ENCODE results near the gene ADGRG3.
A peak's percentile ranks its signal among the peaks of the same experiment; 100 is the strongest.

The ADGRG3 gene

DNA sequence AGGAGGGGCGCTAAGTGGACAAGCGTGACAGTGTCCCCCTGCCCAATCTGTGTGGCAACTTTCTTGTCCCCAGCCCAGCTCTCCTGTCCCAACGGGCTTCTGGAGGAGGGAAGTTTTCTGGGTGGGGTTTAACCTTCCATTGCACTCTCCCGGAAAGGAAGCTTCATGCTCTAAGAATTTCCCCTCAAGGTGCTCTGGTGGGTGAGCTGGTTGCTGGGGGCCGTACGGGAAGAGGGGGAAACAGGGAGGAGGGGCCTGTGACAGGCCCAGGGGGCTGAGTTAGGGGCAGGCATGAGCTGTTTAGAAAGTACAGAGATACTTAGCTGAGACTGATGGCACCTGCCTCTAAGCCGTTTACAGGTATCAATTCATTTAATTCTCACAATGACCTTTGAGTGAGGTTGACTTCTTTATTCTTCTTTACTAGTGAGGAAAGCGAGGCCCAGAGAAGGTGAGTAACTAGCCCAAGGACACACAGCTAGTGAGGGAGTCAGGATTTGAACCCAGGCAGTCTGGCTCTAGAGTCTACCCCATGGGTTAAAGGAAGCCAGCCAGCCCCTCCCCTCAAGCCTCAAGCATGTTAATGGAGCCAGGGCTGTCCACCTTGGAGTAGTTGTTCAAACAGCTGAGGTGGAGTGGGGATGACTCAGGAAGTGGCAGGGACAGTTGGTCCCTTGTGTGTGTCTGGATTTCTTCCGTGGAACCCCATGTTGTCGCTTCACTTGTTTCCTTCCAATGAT is 20.8 kb upstream of the ADGRG3 start:
- TF ChIP-seq, protein P1, sequence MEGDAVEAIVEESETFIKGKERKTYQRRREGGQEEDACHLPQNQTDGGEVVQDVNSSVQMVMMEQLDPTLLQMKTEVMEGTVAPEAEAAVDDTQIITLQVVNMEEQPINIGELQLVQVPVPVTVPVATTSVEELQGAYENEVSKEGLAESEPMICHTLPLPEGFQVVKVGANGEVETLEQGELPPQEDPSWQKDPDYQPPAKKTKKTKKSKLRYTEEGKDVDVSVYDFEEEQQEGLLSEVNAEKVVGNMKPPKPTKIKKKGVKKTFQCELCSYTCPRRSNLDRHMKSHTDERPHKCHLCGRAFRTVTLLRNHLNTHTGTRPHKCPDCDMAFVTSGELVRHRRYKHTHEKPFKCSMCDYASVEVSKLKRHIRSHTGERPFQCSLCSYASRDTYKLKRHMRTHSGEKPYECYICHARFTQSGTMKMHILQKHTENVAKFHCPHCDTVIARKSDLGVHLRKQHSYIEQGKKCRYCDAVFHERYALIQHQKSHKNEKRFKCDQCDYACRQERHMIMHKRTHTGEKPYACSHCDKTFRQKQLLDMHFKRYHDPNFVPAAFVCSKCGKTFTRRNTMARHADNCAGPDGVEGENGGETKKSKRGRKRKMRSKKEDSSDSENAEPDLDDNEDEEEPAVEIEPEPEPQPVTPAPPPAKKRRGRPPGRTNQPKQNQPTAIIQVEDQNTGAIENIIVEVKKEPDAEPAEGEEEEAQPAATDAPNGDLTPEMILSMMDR (conservative IDR thresholded peaks at IDR 0.05; ENCODE audit: low read depth, low read length) = no peak
- H3K4me3 ChIP-seq (ENCODE audit: low read length) = no peak overlapping the region

DNA sequence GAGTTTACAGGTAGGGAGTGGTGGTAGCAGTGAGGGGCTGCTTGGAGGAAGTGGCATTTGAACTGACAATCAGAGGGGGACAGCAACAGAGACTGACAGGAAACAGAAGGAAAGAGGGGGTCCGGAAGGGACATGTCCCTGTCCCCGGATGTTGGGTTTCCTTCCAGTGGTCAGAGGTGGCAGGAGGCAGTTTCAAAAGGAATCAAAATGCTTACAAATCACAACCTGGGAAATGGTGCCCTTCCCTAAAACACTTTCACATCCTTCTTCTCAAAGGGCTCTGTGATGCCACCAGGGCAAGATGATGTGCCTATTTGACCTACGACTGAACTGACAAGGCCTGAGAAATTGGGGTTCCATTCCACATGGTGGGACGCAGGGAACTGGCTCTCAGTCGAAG is 20.0 kb upstream of the ADGRG3 start:
- no peak overlapping the region for H3K4me3 ChIP-seq (ENCODE audit: low read length)
- TF ChIP-seq, protein P1 (conservative IDR thresholded peaks at IDR 0.05; ENCODE audit: low read depth, low read length) = no peak
- DNase-seq (ENCODE audit: low read depth) = no peak

More for the DNA sequence above, 20.8 kb upstream of the ADGRG3 start:
- no peak for DNase-seq (ENCODE audit: low read depth)

DNA sequence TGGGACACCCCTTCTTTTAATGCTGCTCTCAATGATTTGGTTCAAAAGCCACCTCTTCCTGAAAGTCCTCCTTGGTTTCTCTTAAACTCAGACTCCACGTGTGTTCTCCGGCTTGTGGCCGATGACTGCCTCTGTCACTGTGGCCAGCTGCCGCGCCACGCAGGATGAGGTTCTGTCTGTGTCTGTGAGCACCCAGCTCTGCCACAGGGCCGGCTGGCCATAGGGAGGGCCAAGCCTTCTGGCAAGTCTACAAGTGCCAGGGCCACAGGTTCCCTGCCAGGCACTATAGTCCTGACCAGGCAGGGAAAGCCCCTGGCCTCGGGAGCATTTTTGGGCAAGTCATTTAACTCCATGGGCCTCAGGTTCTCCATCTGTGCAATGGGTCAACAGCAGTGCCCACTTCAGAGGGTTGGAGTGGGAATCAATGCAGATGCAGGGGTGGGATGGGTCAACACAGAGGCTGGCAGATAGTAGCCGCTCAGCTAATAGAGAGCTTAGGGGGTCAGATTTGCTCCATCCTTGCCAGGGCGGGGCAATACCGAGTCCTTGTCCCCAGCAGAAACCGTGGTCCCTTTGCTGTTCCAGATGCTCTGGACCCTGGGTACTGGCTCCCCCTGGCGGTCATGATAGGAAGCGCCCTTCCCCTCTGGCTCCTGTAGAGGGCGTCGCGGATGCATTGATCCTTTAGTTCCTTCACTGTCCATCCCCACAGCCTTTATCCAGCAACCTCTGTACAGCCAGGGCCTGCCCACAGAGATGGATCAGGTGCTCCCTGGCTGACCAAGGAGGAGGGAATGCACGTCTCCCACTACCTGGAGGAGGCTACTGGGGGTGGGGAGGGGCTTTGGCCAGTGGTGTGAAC is 19.3 kb upstream of the ADGRG3 start:
- no peak overlapping the region for H3K4me3 ChIP-seq (ENCODE audit: low read length)

DNA sequence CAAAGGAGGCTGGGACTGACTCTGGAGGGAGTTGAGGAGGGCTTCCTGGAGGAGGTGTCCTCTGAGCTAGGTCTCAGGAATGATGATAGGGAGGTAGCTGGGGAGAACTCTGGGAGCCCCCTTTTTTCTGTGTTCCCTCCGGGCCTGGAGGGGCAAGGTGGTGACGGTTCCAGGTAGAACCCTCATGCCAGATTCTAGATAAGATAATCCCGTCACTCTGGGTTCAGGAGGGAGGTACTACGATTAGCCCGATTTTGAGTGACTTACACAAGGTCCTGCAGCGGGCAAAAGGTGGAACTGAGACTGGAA is 18.7 kb upstream of the ADGRG3 start:
- TF ChIP-seq, protein P1 (conservative IDR thresholded peaks at IDR 0.05; ENCODE audit: low read depth, low read length) = no peak
- no peak overlapping the region for H3K4me3 ChIP-seq (ENCODE audit: low read length)
- no peak for DNase-seq (ENCODE audit: low read depth)

More for the DNA sequence above, 19.3 kb upstream of the ADGRG3 start:
- no peak for DNase-seq (ENCODE audit: low read depth)
- TF ChIP-seq, protein P1 (conservative IDR thresholded peaks at IDR 0.05; ENCODE audit: low read depth, low read length) = peak; percentile 100

DNA sequence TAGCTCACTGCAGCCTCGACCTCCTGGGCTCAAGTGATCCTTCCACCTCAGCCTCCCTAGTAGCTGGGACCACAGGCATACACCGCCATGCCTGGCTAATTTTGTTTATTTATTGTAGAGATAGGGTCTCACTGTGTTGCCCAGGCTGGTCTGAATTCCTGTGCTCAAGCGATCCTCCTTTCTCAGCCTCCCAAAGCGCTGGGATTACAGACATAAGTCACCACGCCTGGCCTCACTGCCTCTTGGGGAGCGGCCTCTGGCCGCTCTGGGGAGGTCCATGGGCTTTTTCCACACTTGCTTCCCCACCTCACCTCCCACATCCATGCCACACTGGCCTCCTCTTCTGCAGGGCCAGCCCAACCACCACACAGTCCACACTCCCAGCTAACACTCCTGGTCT is 18.3 kb upstream of the ADGRG3 start:
- TF ChIP-seq, protein P1 (conservative IDR thresholded peaks at IDR 0.05; ENCODE audit: low read depth, low read length) = no peak
- no peak for DNase-seq (ENCODE audit: low read depth)

DNA sequence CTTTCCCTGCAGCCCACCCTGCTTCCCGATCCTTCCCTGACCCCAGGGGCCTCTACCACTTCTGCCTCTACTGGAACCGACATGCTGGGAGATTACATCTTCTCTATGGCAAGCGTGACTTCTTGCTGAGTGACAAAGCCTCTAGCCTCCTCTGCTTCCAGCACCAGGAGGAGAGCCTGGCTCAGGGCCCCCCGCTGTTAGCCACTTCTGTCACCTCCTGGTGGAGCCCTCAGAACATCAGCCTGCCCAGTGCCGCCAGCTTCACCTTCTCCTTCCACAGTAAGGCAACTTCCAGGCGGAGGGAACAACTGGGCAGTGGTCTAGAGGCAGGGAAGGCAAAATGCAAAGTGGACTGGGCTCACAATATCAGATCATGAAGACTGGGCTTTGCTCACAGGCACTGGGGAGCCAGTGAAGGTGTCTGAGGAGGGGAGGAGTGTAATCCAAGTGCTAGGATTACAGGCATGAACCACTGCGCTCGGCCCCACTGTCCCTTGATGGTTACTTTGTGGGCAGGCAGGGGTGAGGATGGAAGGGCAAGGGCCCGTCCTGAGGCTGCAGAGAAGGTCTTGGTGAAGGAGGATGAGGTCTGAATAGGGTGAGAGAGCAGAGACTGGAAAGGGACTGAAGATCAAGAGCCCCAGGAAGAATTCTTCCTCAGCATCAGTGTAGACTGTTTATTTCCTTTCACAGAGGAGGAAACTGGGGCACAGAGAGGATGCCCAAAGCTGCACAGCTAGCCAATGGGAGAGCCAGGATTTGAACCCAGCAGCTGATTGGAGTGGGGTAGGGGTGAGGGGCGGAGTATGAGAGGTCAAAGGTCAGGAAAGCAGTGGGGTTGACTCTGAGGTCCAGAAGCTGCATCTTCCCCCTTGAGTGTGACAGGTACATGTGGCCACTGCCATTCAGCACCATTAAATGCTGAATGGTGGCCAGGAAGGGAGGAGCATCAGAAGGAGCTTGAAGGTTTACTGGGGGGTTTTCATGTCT is 16.5 kb upstream of the ADGRG3 start:
- TF ChIP-seq, protein P1 (conservative IDR thresholded peaks at IDR 0.05; ENCODE audit: low read depth, low read length) = no peak
- H3K4me3 ChIP-seq (ENCODE audit: low read length) = no peak overlapping the region
- DNase-seq (ENCODE audit: low read depth) = no peak

More for the DNA sequence above, 18.3 kb upstream of the ADGRG3 start:
- no peak overlapping the region for H3K4me3 ChIP-seq (ENCODE audit: low read length)
